NB4 (cell line): ENCODE measurements around the gene SMIM44.

ENCODE experiments used
- POLR2A ChIP-seq: IDR thresholded peaks from 2 replicates; pipeline ENCODE4 v1.6.1; 2011; ENCODE audit warnings: mild to moderate bottlenecking; ENCODE audit not compliant: insufficient read length; ENCODE audit errors: extremely low read depth
- TF ChIP-seq, protein P1 (sequence below): IDR thresholded peaks from one replicate; pipeline ENCODE4 v1.5.1; 2012; ENCODE audit warnings: low read depth, low read length

DNA sequence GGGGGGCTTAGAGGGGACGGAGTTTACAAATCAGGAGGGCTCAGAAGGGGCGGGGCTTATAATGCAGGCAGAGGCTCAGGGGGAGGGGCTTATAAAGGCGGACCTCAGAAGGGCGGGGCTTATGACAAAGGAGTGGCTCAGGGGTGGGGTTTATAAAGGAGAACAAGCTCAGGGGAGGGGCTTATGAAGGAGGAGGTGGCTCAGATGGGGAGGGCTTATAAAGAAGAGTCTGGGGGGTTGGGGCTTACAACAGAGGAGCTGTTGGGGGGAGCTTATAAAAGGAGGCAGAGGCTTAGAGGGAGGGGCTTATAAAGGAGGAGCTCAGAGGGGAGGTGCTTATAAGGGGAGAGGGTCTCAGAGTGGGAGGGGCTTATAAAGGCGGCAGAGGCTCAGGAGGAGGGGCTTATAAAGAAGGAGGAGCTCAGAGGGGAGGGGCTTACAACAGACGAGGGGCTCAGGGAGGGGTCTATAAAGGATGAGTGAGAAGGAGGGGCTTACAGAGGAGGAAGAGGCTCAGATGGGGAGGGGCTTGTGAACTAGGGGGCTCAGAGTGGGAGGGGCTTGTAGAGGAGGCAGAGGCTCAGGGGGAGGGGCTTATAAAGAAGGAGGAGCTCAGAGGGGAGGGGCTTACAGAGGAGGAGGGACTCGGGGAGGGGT, 3.9 kb downstream of the SMIM44 start:
- TF ChIP-seq, protein P1, sequence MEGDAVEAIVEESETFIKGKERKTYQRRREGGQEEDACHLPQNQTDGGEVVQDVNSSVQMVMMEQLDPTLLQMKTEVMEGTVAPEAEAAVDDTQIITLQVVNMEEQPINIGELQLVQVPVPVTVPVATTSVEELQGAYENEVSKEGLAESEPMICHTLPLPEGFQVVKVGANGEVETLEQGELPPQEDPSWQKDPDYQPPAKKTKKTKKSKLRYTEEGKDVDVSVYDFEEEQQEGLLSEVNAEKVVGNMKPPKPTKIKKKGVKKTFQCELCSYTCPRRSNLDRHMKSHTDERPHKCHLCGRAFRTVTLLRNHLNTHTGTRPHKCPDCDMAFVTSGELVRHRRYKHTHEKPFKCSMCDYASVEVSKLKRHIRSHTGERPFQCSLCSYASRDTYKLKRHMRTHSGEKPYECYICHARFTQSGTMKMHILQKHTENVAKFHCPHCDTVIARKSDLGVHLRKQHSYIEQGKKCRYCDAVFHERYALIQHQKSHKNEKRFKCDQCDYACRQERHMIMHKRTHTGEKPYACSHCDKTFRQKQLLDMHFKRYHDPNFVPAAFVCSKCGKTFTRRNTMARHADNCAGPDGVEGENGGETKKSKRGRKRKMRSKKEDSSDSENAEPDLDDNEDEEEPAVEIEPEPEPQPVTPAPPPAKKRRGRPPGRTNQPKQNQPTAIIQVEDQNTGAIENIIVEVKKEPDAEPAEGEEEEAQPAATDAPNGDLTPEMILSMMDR, result no peak
- no peak for TF ChIP-seq POLR2A
